T47D (cell line): Measurements from ENCODE around the gene PHRF1.
A peak's percentile ranks its signal among the peaks of the same experiment; 100 is the strongest.

Source experiments
- DNase-seq, 2 experiments: peaks; one replicate each; pipeline versions ENCODE4 v3.0.0 to v3.0.0-alpha.2; 2011 to 2012; ENCODE audit warnings: low read depth in 1 of 2, low spot score in 1 of 2
- JUND ChIP-seq: IDR thresholded peaks from 2 replicates; pipeline ENCODE4 v1.6.1; 2012; ENCODE audit warnings: low read depth
- in situ Hi-C: cut with HindIII; loops from 2 replicates; pipeline ENCODE4 v1.10.0; 2016; ENCODE audit warnings: low sequenced_read_pairs, low pct_unique_long_range_greater_than_20kb

Gene PHRF1

GRCh38 chr11:541433-541885 is 34.8 kb upstream of the PHRF1 start:
- in situ Hi-C loops, result no loop called here
- no peak for TF ChIP-seq JUND

GRCh38 chr11:544817-545166 is 31.5 kb upstream of the PHRF1 start:
- TF ChIP-seq JUND, result no peak
- no peak for DNase-seq
- in situ Hi-C loops, result no loop called here

More at GRCh38 chr11:541433-541885, 34.8 kb upstream of the PHRF1 start:
- DNase-seq, result no peak

GRCh38 chr11:545171-545570 is 31.1 kb upstream of the PHRF1 start:
- in situ Hi-C loops, result no loop called here
- no peak for DNase-seq
- no peak for TF ChIP-seq JUND

- in situ Hi-C loops, result no loop called here
- no peak for TF ChIP-seq JUND
- no peak for DNase-seq
Observed at GRCh38 chr11:548700-549603, 27.3 kb upstream of the PHRF1 start.

- DNase-seq, result no peak
- in situ Hi-C loops, result no loop called here
Observed at GRCh38 chr11:550021-550745, 26.1 kb upstream of the PHRF1 start.

GRCh38 chr11:550746-551085 is 25.6 kb upstream of the PHRF1 start:
- DNase-seq, result no peak
- in situ Hi-C loops, result no loop called here
- TF ChIP-seq JUND, result no peak

More at GRCh38 chr11:550021-550745, 26.1 kb upstream of the PHRF1 start:
- TF ChIP-seq JUND, result no peak

- DNase-seq, result no peak
- in situ Hi-C loops, result no loop called here
Observed at GRCh38 chr11:551131-551530, 25.1 kb upstream of the PHRF1 start.

GRCh38 chr11:551596-551995 is 24.7 kb upstream of the PHRF1 start:
- TF ChIP-seq JUND, result no peak
- in situ Hi-C loops, result no loop called here
- no peak for DNase-seq

More at GRCh38 chr11:551131-551530, 25.1 kb upstream of the PHRF1 start:
- TF ChIP-seq JUND, result no peak

- TF ChIP-seq JUND, result no peak
- no peak for DNase-seq
- in situ Hi-C loops, result no loop called here
Observed at GRCh38 chr11:553083-553987, 22.9 kb upstream of the PHRF1 start.

- in situ Hi-C loops, result no loop called here
- DNase-seq, result no peak
- TF ChIP-seq JUND, result no peak
Observed at GRCh38 chr11:553988-554340, 22.3 kb upstream of the PHRF1 start.

GRCh38 chr11:554428-555226 is 21.6 kb upstream of the PHRF1 start:
- in situ Hi-C loops, result no loop called here
- peak; percentile 71 to 89 for DNase-seq
- no peak for TF ChIP-seq JUND

- in situ Hi-C loops, result no loop called here
- no peak for TF ChIP-seq JUND
- DNase-seq, result no peak
Observed at GRCh38 chr11:555227-555779, 21.0 kb upstream of the PHRF1 start.
